Skeletal muscle cell (primary cell): ENCODE data around the gene ABL2.
A peak's percentile ranks its signal among the peaks of the same experiment; 100 is the strongest.
"Not testable (repeated sequence)": the region's sequence is repeated elsewhere in the genome, so short reads cannot be mapped to it uniquely, and the experiment has no call there.

Experiments used
- DNase-seq: peaks from one replicate; pipeline ENCODE4 v3.0.0-alpha.2; 2010; ENCODE audit warnings: low read depth
- H3K4me3 ChIP-seq: 2 replicates; pipeline ENCODE4 v1.5.1; 2011; ENCODE audit warnings: low read depth, mild to moderate bottlenecking, control low read depth, low read length, moderate library complexity

The ABL2 gene

DNA sequence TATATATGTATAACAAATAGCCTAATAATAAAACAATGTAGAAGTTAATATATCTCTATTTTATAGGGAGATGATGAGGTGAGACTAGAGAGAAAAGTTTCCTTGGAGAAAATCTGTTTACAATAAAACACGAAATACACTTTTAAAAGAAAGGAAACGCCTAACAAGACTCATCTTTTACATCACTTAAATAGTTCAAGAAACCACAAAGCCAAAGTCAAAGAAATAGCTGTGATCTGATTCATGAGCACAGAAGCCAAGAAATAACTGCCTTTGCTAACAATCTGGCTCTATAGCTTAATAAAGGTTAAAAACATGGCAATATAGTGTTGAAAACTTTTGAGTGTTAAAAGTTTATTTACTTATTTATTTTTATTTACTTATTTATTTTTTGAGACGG lies 86.2 kb downstream of the ABL2 start:
- peak; percentile 83 for DNase-seq
- no peak overlapping the region for H3K4me3 ChIP-seq

DNA sequence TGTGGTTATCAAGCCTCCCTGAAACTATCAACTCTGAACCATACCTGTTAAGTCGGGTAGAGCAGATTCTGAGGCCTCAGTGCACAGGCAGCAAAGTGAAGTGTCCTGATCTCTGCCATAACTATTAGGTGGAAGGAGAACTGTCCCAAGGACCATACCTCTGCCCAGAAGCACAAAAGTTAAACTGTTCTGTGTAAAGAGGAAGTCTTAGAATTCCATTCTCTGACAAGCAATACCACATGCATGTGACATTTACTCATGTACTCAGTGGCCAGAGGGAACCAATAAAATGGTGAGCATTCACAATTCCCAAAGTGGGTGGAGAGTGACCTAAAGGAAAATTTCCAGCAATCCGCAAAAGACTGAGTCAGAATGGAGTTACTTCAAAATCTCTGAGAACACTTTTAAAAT lies 86.6 kb downstream of the ABL2 start:
- peak; percentile 95 for DNase-seq
- peak overlapping the region; percentile 60 for H3K4me3 ChIP-seq

DNA sequence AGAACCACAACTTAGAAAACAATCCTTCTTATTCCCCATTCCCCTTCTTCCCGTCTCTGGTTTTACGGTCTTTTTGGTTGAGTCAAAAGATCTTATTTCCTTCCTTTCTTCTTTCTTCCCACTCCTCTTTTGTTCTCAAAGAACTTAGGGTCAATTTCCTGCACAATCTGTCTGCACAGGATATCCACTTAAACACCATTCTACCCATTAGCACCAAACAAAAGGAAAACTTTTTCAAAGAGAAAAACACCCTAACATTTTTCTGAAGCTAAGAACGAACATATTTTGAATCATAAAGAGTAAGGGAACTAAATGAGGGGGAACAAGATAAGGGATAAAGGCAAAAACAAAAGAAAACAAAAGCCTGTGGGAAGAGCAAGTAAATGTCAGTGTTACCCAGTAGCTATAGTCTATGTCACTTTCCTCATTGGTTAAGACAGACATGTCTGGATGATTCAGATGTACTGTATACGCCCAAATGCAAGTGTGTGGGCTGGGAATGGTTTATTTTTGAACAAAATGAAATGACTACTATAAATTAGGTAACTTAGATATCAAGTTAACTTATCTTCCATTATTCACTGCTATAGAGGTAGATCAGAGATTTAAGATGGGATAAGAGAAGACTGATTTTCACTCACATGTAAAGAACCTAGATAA lies 87.8 kb downstream of the ABL2 start:
- DNase-seq = peak; percentile 73
- H3K4me3 ChIP-seq = peak overlapping the region; percentile 60

DNA sequence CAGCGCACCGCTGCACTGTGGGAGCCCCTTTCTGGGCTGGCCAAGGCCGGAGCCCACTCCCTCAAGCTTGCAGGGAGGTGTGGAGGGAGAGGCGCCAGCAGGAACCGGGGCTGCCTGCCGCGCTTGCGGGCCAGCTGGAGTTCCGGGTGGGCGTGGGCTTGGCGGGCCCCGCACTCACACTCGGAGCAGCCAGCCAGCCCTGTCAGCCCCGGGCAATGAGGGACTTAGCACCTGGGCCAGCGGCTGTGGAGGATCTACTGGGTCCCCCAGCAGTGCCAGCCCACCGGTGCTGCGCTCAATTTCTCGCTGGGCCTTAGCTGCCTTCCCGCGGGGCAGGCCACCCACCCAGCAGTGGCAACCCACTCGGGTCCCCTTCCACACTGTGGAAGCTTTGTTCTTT lies 90.7 kb downstream of the ABL2 start:
- H3K4me3 ChIP-seq, DNase-seq: not testable (repeated sequence)

DNA sequence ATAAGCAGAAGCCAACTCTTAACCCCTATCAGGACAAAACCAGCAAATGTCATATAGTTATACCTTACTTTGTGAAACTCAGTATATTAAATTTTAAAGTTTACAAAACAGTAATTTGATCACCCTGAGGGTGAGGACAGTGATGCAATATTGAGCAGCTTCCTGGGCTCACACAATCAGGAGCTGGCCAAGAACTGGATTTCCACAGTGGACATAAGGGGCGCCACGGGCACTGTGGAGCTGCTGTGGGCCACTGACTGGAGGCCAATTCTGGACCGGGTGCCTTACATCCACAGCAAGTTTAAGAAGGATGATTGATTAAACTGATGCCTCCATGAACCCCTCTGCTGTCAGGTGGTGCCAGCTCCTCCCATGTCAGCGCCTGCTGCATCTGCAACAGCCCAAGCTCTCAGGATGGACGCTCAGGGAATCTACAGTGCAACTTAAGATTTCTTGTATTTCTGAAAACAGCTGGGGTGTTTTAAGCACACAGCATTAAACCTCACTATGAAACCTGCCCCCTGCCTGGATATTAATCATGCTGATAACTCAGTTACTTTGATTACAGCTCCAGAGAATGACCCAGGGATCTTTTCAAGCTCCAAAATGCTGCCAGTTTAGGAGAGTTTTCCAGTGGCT lies 91.7 kb downstream of the ABL2 start:
- no peak for DNase-seq
- H3K4me3 ChIP-seq = no peak overlapping the region

DNA sequence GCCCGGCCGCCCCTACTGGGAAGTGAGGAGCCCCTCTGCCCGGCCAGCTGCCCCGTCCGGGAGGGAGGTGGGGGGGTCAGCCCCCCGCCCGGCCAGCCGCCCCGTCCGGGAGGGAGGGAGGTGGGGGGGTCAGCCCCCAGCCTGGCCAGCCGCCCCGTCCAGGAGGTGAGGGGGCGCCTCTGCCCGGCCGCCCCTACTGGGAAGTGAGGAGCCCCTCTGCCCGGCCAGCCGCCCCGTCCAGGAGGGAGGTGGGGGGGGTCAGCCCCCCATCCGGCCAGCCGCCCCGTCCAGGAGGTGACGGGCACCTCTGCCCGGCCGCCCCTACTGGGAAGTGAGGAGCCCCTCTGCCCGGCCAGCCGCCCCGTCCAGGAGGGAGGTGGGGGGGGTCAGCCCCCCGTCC lies 93.8 kb downstream of the ABL2 start:
- not testable (repeated sequence) for DNase-seq, H3K4me3 ChIP-seq

DNA sequence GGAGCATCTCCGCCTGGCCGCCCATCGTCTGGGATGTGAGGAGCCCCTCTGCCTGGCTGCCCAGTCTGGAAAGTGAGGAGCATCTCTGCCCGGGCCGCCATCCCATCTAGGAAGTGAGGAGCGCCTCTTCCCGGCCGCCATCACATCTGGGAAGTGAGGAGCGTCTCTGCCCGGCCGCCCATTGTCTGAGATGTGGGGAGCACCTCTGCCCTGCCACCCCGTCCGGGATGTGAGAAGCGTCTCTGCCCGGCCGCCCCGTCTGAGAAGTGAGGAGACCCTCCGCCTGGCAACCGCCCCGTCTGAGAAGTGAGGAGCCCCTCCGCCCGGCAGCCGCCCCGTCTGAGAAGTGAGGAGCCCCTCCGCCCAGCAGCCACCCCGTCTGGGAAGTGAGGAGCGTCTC lies 94.3 kb downstream of the ABL2 start:
- not testable (repeated sequence) for DNase-seq, H3K4me3 ChIP-seq

DNA sequence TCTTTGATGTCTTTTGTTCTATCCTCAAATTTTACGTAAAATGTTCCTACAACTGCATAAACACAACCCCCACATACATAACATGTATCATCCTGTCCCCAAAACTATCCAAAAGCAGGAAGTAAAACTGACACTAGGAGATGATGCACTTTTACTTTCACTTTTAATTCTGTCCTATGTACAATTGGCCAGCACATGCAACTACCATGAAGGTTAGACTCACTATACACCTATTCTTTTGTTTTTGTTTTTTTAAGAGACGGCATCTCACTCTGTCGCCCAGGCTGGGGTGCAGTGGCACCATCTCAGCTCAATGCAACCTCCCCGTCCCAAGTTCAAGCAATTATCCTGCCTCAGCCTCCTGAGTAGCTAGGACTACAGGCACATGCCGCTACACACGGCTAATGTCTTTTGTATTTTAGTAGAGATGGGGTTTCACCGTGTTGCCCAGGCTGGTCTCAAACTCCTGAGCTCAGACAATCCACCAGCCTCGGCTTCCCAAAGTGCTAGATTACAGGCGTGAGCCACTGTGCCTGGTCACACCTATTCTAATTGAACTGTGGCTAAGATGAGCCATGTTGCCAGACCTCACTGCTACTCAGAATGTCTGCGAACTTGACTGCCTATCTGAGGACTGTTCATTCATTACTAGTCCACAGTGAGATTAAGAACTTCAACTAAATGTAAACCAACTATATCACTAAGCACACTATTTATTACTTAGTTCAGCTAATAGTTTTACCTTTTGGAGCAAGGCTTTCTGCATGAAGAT lies 99.6 kb downstream of the ABL2 start:
- no peak overlapping the region for H3K4me3 ChIP-seq
- DNase-seq = no peak

DNA sequence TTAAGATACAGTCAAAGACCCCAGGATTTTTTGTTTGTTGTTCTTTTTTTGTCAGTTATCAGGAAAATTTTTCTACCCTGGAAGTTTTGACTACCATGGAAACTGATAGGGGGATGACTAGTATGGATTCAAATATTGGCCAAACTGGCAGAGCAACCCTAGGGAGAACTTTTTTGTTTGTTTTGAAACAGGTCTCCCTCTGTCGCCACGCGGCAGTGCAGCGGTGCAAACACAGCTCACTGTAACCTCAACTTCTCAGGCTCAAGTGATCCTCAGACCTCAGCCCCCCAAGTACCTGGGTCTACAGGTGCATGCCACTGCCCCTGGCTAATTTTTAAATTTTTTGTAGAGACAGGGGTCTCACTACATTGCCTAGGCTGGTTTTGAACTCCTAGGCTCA lies 101.0 kb downstream of the ABL2 start:
- DNase-seq = no peak
- no peak overlapping the region for H3K4me3 ChIP-seq

DNA sequence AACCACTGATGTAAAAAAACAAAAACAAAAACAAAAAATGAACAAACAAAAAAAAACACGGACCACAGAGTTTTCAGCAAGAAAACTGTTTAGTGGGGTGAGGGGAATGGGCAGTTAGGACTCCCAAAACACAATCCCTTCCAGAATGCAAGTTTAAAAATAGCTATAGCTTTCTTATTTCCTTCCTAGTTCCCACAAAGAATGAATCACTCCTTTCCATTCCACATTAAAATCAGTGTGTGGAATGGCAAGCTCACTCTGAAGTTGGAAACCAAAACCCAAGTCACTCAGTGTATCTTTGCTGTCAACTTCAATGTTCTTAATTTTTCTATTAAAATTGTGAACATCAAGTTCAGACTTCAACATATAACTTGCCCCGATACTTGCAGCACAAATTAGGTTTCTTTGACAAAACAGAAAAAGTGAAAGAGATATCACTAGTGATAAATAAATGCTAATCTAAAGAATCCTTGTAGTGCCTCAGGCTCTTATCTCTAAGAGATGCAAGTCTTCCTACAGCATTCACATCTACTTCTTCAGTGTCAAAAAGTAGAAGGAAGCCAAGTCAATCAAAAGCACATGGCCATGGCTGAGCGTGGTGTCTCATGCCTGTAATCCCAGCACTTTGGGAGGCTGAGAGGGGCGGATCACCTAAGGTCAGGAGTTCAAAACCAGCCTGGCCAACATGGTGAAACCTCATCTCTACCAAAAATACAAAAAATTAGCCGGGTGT lies 102.1 kb downstream of the ABL2 start:
- no peak for DNase-seq
- H3K4me3 ChIP-seq = no peak overlapping the region

DNA sequence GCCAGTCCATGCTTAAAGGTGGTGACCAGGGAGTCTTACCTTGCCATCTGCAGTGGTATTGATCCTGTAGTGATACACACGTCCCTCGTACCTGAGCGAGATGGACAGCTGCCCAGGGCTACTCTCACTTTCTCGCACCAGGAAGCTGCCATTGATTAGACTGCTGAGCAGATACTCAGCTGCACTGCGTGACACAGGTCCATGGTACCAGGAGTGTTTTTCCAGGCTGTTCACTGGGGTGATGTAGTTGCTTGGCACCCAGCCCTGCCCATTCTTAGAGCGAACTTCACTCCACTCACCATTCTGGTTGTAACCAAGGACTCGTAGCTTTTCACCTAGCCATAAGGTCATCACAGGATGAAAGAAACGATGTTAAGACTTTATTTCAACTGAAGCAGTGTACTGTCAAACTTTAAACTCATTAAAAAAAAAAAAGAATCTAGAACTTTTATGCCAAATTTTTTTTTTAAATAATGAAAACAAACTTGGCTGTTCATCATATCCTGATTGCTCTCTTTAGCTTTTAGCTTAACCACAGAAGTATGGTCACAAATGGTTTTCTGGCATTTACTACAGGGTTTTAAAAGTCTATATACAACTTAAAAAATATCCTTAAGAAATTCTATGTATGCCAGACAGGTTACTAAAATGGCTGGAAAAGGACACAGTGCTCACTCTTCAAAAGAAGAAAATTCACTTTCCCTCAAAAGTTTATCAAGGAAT lies 103.0 kb downstream of the ABL2 start:
- no peak for DNase-seq
- no peak overlapping the region for H3K4me3 ChIP-seq

DNA sequence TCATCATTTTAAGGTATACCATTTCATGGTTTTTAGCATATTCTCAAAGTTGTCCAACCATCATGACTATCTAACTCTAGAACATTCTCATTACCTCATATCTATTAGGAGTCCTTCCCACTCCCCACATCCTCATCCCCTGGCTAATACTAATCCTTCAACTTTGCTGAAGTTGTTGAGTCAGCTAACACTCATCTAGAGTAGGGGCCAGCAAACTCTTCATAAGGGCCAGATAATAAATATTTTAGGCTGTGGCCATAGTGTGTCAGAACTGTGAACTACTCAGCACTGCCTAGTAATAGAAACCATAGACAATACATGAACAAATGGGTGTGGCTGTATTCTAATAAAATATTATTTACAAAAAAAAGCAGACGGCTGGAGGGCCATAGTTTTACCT lies 104.6 kb downstream of the ABL2 start:
- H3K4me3 ChIP-seq = no peak overlapping the region
- peak; percentile 41 for DNase-seq

DNA sequence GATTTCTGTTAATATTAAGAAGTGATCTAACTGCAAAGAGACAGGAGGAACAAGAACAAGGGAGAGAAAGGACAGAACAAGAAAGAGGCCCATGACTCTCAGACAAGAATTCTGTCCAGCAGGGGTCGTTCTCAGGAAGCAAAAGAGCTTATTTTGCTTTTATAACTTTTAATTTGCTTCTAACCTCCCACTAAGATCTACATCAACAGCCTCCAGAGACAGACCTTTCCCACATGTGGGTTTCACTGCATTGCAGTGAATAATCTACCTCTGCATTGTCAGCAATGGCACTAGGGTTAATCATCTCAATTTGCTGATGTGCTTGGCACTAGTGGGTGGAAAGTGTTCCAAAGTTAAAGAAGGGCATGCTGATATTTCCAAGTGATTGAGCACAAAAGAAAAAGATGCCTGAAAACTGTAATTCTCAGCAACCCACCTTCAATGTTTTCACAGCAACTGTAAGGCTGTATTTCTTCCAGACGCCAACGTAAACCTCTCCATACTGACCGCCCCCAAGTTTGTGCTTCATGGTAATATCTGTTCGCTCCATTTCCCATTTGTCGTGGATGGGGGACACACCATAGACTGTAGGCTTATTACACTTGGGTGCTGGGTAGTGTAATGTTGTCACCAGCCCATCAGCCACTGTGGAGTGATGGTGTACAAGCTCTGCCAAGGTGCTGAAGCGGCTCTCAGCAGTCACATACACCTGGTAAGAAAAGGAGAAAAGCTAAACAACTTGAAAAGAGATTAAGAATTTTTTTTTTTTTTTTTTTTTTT lies 108.1 kb downstream of the ABL2 start:
- H3K4me3 ChIP-seq = no peak overlapping the region
- peak; percentile 36 for DNase-seq

DNA sequence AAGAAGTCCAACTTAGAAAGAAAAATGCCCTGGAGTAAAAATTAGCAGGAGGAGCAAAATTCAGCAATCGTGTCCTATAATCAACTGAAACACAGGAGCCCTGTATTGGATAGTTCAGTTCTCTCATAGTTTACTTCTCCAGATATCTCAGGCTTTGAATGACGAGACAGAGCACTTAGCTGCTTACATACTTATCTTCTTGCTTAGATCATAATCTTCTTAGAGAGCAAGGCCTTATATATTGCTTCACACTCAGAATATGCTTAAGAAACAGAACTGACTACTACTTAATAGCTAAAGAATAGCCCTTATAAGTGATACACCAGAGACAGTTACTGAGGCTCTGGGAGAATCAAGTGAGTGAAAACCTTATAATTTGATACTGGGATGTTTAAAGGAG lies 108.7 kb downstream of the ABL2 start:
- DNase-seq = no peak
- no peak overlapping the region for H3K4me3 ChIP-seq

DNA sequence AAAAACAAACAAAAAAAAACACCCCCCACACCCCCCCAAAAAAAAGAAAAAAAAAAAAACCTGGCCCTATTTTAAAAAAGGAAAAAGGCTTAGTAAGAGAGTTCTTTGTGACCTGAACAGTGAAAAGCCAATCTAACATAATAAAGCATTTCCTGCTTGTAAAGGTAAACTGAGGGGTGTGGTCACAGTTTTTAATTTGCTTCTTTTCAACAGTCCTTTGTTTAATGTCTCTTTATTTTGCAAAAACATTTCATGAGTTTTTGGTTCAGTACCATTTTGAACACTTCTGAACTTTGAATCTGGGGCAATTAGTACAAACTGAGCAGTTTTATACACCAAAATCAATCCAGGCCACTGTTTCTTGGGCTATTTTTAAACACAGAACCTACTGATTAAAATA lies 110.0 kb downstream of the ABL2 start:
- H3K4me3 ChIP-seq = no peak overlapping the region
- no peak for DNase-seq

DNA sequence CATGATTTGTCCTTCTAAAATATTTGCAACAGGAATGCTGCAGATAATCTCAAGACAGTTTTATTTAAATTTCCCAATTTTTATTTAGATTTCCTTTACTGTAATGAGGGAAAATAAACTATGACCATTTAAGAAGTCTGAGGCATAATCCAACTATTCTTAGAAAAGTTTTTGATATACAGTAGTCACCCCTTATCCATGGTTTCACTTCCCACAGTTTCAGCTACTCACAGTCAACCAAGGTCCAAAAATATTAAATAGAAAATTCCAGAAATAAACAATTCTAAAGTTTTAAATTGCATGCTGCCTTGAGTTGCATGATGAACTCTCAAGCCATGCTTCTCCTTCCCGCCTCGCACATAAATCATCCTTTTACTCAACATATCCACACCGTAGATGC lies 114.3 kb downstream of the ABL2 start:
- no peak for DNase-seq
- no peak overlapping the region for H3K4me3 ChIP-seq

DNA sequence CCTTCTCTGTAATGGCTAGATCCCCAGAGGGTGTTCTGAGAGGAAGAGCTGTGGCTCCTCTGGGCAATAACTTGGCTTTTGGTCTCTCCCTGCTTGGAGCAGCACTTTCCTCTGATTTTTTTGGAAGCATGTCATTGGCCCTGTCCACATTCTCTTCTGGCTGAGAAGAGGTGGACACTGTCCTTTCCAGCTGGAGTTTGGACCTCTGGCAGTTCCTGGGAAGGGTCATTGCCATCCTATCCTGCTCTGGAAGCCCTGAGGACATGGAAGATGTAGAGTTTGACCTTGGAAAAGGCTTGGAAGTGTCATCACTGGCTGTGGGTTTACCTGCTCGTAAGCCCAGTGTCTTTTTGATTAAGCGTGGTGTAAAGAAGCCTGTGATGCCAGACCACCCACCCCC lies 120.8 kb downstream of the ABL2 start:
- DNase-seq = no peak
- H3K4me3 ChIP-seq = no peak overlapping the region

DNA sequence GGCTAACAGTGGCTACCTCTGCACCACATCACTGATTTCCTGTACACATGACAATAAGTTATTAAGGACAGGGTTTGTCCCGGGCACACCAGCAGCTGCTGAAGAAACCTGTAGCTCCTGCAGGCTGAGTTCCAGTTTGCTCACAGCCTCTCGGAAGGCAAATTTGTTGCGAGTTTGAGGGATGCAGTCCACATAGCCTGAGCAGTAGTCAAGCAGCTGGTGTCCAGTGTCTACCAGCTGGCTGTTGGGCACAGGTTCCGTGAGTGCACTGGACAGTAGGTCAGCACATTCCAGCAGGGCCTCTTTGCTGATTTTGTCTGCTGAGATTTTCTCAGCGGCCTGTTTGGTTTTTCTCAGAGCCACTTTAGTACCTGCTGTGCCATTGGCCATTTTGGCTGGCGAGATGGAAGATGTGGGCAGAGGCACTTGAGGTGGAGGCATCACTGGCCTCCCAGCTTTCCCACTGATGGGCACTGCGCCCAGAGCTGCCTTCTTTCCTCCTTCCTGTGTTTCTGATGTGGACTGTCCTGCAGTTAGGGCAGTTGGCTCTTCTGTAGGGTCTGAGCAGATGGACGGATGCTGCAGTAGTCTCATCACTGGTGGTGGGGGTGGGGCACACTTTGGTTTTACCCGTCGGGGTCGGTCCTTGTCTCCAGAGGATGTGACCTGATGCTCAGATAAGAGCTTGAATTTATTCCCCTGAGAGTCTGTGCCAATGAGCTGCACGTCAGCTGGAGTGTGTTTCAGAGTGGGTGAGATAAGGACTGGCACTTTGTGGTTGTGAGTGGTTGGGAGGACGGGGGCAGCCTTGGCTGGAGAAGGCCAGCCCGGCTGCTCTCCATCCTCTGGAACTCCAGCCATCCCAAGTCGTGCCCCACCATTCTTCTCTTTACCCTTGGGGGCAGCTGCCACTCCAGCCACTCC lies 121.5 kb downstream of the ABL2 start:
- no peak for DNase-seq
- no peak overlapping the region for H3K4me3 ChIP-seq
